Keratinocyte (primary cell): ENCODE results near the gene KIF14. TPM values are rescaled to one million over a fixed set of nuclear protein-coding genes. Genes with fewer than 3 reads are reported as not detected.

Source experiments
- DNase-seq: peaks from one replicate; pipeline ENCODE4 v3.0.0-alpha.2; 2011; ENCODE audit warnings: low read depth, missing footprints, low spot score
- FAIRE-seq: peaks from 2 replicates; lab custom pipeline; 2011; peaks lifted over from hg19 to GRCh38; lab: Jason Lieb, UNC
- H2AFZ ChIP-seq: 2 replicates; pipeline ENCODE4 v1.6.0; 2012; ENCODE audit warnings: low read length, control low read depth, inconsistent platforms; ENCODE audit not compliant: control insufficient read depth
- H3K27ac ChIP-seq: 2 replicates; pipeline ENCODE4 v1.5.1; 2011; ENCODE audit warnings: low read length; ENCODE audit not compliant: control insufficient read depth, insufficient read depth
- H3K27me3 ChIP-seq: 3 replicates; pipeline ENCODE4 v1.6.0; 2011; ENCODE audit warnings: low read length; ENCODE audit not compliant: control insufficient read depth, insufficient read depth; ENCODE audit errors: extremely low read depth
- H3K36me3 ChIP-seq, 2 experiments: 2 replicates in 1 of 2; 3 replicates in 1 of 2; pipeline ENCODE4 v1.5.1; 2011; ENCODE audit warnings: low read length in 2 of 2, mild to moderate bottlenecking in 1 of 2; ENCODE audit not compliant: control insufficient read depth in 2 of 2, insufficient read depth in 2 of 2; ENCODE audit errors: extremely low read depth in 1 of 2
- H3K4me1 ChIP-seq: 3 replicates; pipeline ENCODE4 v1.5.1; 2011; ENCODE audit warnings: low read length; ENCODE audit not compliant: control insufficient read depth, insufficient read depth; ENCODE audit errors: extremely low read depth
- H3K4me2 ChIP-seq: 3 replicates; pipeline ENCODE4 v1.6.0; 2011; ENCODE audit warnings: low read depth, low read length; ENCODE audit not compliant: control insufficient read depth, insufficient read depth; ENCODE audit errors: extremely low read depth
- H3K4me3 ChIP-seq, 3 experiments: fragments of 200-600 bp in 1 of 3; sonication (generic) in 1 of 3; 2 replicates in 2 of 3; 3 replicates in 1 of 3; pipeline ENCODE4 v1.5.1; 2011 to 2016; ENCODE audit warnings: low read length in 3 of 3, mild to moderate bottlenecking in 3 of 3, control low read depth in 2 of 3, inconsistent platforms in 1 of 3, low read depth in 1 of 3, mixed read lengths in 1 of 3, mixed run types in 1 of 3, moderate library complexity in 1 of 3; ENCODE audit not compliant: control insufficient read depth in 2 of 3, insufficient read depth in 2 of 3; ENCODE audit errors: extremely low read depth in 1 of 3
- H3K79me2 ChIP-seq: 2 replicates; pipeline ENCODE4 v1.6.0; 2012; ENCODE audit warnings: low read length; ENCODE audit not compliant: control insufficient read depth, insufficient read depth
- H3K9ac ChIP-seq: 3 replicates; pipeline ENCODE4 v1.6.0; 2011; ENCODE audit warnings: low read length; ENCODE audit not compliant: control insufficient read depth, insufficient read depth; ENCODE audit errors: extremely low read depth
- H3K9me1 ChIP-seq: 3 replicates; pipeline ENCODE4 v1.6.0; 2011; ENCODE audit warnings: low read length; ENCODE audit not compliant: control insufficient read depth, insufficient read depth; ENCODE audit errors: extremely low read depth
- H3K9me3 ChIP-seq: 2 replicates; pipeline ENCODE4 v1.5.1; 2012; ENCODE audit warnings: low read depth, low read length; ENCODE audit not compliant: control insufficient read depth
- H4K20me1 ChIP-seq: 3 replicates; pipeline ENCODE4 v1.6.0; 2011; ENCODE audit warnings: low read length; ENCODE audit not compliant: control insufficient read depth, insufficient read depth; ENCODE audit errors: extremely low read depth
- CTCF ChIP-seq, 3 experiments: IDR thresholded peaks in 1 of 3; conservative IDR thresholded peaks in 1 of 3; optimal IDR thresholded peaks in 1 of 3; 2 replicates in 2 of 3; 3 replicates in 1 of 3; pipeline versions ENCODE3 to v1.5.1; 2011; ENCODE audit warnings: low read length in 3 of 3, mild to moderate bottlenecking in 3 of 3, moderate library complexity in 2 of 3, control low read depth in 1 of 3, inconsistent platforms in 1 of 3; ENCODE audit not compliant: insufficient read depth in 2 of 3; ENCODE audit errors: extremely low read depth in 1 of 3
- EZH2 ChIP-seq: IDR thresholded peaks from one replicate; pipeline ENCODE4 v1.6.1; 2012; ENCODE audit warnings: inconsistent platforms, mild to moderate bottlenecking, low read length, moderate library complexity
- dilution Hi-C: fragments of 300-500 bp; cut with MboI; formaldehyde crosslinking; loops from one replicate; pipeline ENCODE4 v1.7.0; 2020; ENCODE audit warnings: low sequenced_read_pairs; ENCODE audit not compliant: extremely low pct_ligation_motif_present
- polyA plus RNA-seq, 5 experiments: library from polyadenylated mRNA; depleted of rRNA in 3 of 5; stranded (reverse) in 3 of 5; stranded (forward) in 1 of 5; unstranded in 1 of 5; fragments of >200 nt; gene quantifications; 1 replicate in 1 of 5; 2 replicates in 3 of 5; 3 replicates in 1 of 5; pipeline versions ENCODE4 v1.2.1 to v1.2.3, GENCODE V29; 2011 to 2012; ENCODE audit warnings: missing spikeins in 2 of 5, low read depth in 1 of 5, low replicate concordance in 1 of 5

Gene KIF14
- polyA plus RNA-seq, 1 donor (not counting 4 experiments of a cell fraction or from before 2014, with no cell fraction given): 6.2 TPM

- dilution Hi-C loops: no loop called here
- Histone ChIP-seq H2AFZ (no peak overlapping the region), H3K27ac (no peak overlapping the region), H3K9me1 (no peaks in the 10 kb centered on the region), H3K4me1 (no peaks in the 10 kb centered on the region), H4K20me1 (no peaks in the 10 kb centered on the region), H3K36me3 (no peaks in the 10 kb centered on the region), H3K9me3 (no peaks in the 10 kb centered on the region), H3K79me2 (no peaks in the 10 kb centered on the region), H3K9ac (no peak overlapping the region), H3K27me3 (peaks cover 3% of the 10 kb centered on the region), H3K4me2 (no peak overlapping the region), H3K4me3 (no peak overlapping the region)
- DNase-seq: no peak
- no peak for FAIRE-seq
- TF ChIP-seq CTCF (optimal IDR thresholded peaks at IDR 0.05 in 1 of 3, IDR thresholded peaks at IDR 0.05 in 1 of 3, conservative IDR thresholded peaks at IDR 0.05 in 1 of 3; ENCODE audit: extremely low read depth in 1 of 3, insufficient read depth in 2 of 3, low read length in 3 of 3): no peak
- no peak for TF ChIP-seq EZH2
Observed at GRCh38 chr1:200530623-200531261, 89.8 kb downstream of the KIF14 start.

GRCh38 chr1:200528858-200529606, 91.5 kb downstream of the KIF14 start:
- dilution Hi-C loops: no loop called here
- FAIRE-seq (no peak), DNase-seq (no peak)

More at GRCh38 chr1:200528858-200529606, 91.5 kb downstream of the KIF14 start:
- TF ChIP-seq EZH2: no peak
- no peak for TF ChIP-seq CTCF (optimal IDR thresholded peaks at IDR 0.05 in 1 of 3, IDR thresholded peaks at IDR 0.05 in 1 of 3, conservative IDR thresholded peaks at IDR 0.05 in 1 of 3; ENCODE audit: extremely low read depth in 1 of 3, insufficient read depth in 2 of 3, low read length in 3 of 3)
- H3K9me1 ChIP-seq: no peaks in the 10 kb centered on the region
- no peak overlapping the region for H3K4me3 ChIP-seq
- no peaks in the 10 kb centered on the region for H3K4me1 ChIP-seq
- H3K9ac ChIP-seq: no peak overlapping the region
- no peaks in the 10 kb centered on the region for H4K20me1 ChIP-seq
- H2AFZ ChIP-seq: no peak overlapping the region
- peaks cover 3% of the 10 kb centered on the region for H3K27me3 ChIP-seq
- H3K9me3 ChIP-seq: no peaks in the 10 kb centered on the region
- no peaks in the 10 kb centered on the region for H3K79me2 ChIP-seq
- H3K4me2 ChIP-seq: no peak overlapping the region
- no peaks in the 10 kb centered on the region for H3K36me3 ChIP-seq
- no peak overlapping the region for H3K27ac ChIP-seq
